ENCODE results near the gene KBTBD7.
"Not testable (repeated sequence)": the region's sequence is repeated elsewhere in the genome, so short reads cannot be mapped to it uniquely, and the experiment has no call there.

KBTBD7 gene

GRCh38 chr13:41196620-41197019 is 2.3 kb upstream of the KBTBD7 start:
- in situ Hi-C loops (cut with MboI; ENCODE audit: low sequenced_read_pairs) = no loop called here

GRCh38 chr13:41196011-41196410 is 1.6 kb upstream of the KBTBD7 start:
- in situ Hi-C loops (cut with MboI; ENCODE audit: low sequenced_read_pairs) = no loop called here

DNA sequence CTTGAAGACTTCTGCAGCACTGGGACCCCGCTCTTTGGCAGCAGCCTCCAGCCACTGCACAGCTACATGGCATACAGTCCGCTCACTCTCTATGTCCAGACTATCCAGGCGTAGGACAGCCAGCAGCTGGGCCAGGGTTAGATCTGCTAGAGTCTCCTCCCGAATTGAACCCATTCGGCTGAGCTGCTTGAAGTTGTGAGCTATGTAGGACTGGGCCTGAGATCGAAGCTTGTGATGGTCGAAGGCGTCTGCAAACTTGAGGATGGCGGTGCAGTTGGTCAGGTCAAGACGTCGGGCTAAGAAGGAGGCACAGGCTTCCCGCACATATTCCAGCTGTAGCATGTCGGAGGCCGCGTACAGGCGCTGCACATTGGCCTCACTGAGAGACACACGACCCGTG is 900 bp downstream of the KBTBD7 start:
- in situ Hi-C loops (cut with MboI; ENCODE audit: low sequenced_read_pairs) = no loop called here

GRCh38 chr13:41188584-41188983 is 5.8 kb downstream of the KBTBD7 start:
- in situ Hi-C loops (cut with MboI; ENCODE audit: low sequenced_read_pairs) = no loop called here

DNA sequence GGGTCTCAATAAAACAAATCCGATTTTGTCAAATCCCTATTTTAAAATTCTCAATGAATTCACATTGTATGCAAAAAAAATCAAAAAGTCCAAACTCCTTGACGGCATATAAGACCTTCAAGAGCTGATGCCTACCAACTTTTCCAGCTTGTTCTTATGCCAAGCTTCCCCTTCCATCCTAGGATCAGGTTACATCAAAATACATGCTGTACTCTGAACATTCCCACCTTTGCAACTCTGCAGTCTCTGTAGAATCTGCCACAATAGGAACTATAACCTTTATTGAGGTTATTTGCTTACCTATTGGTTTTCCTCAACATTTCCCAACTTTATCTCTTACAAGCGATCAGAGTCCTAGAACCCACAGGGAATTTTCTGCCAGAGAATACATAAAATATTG is 7.9 kb downstream of the KBTBD7 start:
- in situ Hi-C loops (cut with MboI; ENCODE audit: low sequenced_read_pairs) = no loop called here

DNA sequence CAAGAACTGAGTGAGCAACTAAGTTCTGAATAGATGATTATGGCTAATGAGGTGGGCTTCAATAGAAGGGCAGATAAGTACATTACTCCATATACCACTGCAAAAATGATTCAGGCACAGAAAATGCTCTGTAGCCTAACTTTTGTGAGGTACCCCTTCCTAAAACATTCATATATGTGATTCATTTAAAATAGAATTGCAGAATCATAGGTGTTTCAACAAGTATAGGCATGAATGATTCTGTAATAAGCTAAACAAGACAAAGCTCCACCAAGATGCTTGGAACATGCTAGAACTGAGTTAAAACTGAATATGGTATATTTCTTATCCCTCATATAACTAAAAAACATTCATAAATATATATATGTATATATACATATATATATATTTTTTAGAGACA is 12.1 kb downstream of the KBTBD7 start:
- in situ Hi-C loops (cut with MboI; ENCODE audit: low sequenced_read_pairs) = no loop called here

DNA sequence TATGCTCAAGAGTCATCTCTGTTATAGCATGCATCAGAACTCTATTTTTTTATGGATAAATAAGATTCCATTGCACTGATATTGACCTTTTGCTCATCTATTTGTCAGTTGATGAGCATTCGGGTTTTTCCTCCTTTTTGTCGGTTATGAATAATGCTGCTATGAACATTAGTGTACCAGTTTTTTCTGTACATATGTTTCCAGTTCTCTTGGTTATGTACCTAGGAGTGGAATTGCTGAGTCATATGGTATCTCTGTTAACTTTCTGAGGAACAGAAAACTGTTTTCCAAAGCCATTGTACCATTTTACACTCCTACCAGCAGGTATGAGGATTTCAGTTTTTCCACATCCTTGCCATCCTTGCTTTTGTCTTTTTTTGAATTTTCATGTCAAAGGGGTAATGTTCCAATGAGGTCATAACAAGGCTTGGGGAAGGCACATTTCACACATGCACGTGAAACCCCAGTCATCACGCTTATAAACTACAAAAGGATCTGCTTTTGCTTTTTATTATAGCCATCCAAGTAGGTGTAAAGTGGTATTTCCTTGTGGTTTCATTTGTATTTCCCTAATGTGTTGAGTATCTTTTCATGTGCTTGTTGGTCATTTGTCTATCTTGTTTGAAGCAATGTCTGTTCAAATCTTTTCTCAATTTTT is 14.6 kb downstream of the KBTBD7 start:
- in situ Hi-C loops (cut with MboI; ENCODE audit: low sequenced_read_pairs) = no loop called here

- in situ Hi-C loops (cut with MboI; ENCODE audit: low sequenced_read_pairs) = no loop called here
Observed at GRCh38 chr13:41178040-41178439, 16.3 kb downstream of the KBTBD7 start.

DNA sequence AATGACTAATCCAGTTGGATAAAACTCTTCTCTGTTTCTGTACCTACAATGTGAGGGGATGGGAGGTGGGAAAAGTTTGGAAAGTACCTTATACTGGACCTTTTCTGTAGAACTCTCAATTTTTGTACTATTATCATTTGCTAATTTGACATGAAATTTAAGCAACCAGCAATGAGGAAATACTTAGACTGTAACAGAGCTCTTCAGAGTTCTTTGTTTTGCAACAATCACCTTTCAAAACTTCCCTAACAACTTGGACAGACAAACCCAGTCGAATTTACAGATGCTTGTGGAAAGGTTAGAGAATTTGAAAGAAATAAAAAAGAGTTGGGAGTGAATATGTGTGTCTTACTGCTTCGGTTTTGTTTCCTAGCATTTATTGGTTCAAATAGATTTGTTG is 16.8 kb downstream of the KBTBD7 start:
- in situ Hi-C loops (cut with MboI; ENCODE audit: low sequenced_read_pairs) = no loop called here

- in situ Hi-C loops (cut with MboI; ENCODE audit: low sequenced_read_pairs) = not testable (repeated sequence)
Observed at GRCh38 chr13:41175576-41175975, 18.8 kb downstream of the KBTBD7 start.

DNA sequence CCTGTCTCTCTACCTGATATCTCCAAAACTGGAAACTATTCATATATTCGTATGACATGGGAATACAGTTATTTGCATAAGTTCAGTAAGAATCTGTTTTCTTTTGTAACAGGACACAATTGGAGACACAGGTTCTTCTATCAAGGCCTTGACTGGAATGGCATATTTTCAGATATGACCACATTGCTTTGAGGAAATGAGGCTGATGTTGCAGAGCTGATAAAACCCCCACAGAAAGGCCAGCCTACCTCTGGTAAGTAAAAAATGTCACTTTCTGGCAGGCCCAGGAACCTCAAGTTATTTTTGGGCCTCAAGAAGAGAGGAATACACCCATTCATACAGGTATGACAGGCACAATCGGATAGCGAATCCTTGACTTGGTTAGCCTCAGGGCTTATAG is 32.2 kb downstream of the KBTBD7 start:
- in situ Hi-C loops (cut with MboI; ENCODE audit: low sequenced_read_pairs) = no loop called here

- in situ Hi-C loops (cut with MboI; ENCODE audit: low sequenced_read_pairs) = no loop called here
Observed at GRCh38 chr13:41159174-41159573, 35.2 kb downstream of the KBTBD7 start.

- in situ Hi-C loops (cut with MboI; ENCODE audit: low sequenced_read_pairs) = no loop called here
Observed at GRCh38 chr13:41157048-41157717, 37.2 kb downstream of the KBTBD7 start.

DNA sequence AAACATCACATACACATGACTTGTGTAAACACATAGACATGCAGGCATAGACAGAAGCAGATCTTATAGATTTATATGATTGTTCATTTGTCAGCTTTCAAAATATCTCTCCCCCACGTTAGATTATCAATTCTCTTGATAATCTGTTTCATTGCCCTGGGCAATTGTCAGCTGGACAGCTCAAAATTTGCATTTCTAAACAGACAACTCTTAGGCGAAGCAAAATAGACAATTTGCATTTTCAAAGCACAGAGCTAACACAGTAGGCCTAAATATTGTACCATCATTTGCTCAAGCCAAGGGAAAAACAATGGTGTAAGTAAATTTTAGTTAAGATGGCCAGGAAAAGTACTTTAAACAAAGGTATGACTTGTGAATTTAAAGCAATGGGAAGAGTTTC is 37.7 kb downstream of the KBTBD7 start:
- in situ Hi-C loops (cut with MboI; ENCODE audit: low sequenced_read_pairs) = no loop called here

DNA sequence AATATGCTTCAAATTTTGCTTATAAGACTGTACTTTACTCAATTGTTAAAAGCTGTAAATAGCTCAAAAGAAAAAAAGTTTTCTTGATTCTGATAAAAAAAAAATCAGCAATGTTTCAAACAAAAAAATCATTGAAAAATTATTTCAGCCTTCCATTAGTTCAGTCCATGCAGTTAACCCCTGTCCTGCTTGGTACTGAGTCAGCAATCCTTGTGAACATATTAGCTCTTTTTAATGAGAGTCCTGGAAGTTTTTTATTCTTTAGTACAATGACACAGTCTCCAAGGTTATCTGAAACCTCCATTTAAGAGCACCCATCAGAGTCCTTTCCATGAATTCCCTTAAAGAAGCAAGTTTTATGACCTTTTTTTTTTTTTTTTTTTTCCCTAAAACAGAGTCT is 40.3 kb downstream of the KBTBD7 start:
- in situ Hi-C loops (cut with MboI; ENCODE audit: low sequenced_read_pairs) = no loop called here

DNA sequence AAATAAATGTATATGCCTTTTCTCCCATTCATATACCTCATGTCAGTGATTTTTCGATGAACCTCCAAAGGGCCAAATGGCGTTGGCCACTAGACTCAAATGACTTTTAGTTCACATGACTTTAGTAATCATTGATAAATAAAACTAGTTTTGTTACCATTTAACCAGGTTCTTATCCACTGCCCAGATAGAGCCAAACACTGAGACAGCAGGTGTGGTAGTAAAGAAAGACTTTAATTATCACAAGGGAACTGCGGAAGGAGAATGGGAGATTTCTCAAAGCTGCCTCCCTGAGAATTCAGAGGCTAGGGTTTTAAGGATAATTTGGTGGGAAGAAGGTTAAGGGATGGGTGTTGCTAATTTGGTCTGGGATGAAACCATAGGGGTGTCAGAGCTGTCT is 42.4 kb downstream of the KBTBD7 start:
- in situ Hi-C loops (cut with MboI; ENCODE audit: low sequenced_read_pairs) = no loop called here

- in situ Hi-C loops (cut with MboI; ENCODE audit: low sequenced_read_pairs) = no loop called here
Observed at GRCh38 chr13:41150058-41150457, 44.3 kb downstream of the KBTBD7 start.

DNA sequence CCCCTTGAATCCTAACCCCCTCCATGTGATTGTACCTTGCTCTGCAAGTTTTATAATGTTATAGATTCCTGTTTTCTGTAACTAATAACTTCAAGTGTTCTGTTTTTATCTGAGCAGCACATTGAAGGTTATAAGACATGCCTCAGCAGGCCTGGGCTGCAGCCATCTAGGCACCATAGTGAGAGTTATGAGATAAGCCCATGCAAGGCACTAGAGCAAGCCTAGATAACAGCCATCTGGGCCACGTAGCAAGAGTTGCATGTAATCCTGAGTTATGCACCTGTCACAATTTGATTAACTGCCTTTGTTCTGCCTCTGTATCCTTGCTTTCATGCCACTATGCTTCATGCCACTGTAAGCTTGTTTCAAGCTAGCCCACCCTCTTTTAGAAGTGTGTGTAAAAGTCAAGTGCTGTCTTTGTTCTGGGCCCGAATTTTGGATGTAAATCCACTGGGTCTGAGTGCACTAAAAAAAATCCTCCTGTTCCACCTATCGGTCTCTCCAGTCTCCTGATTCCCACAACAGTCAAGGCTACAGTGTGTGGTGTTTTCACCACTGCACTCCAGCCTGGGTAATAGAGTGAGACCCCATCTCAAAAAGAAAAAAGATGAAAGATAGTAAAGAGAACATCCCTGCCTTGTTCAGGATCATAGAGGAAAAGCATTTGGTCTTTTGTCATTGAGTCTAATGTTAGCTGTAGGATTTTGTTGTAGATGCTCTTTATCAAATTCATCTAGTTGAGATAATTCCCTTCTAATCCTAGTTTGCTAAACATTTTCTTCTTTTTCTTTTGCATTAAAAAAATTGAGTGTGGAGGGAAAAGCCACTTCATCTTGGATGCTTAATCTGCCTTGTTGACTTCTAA is 45.7 kb downstream of the KBTBD7 start:
- in situ Hi-C loops (cut with MboI; ENCODE audit: low sequenced_read_pairs) = no loop called here

- in situ Hi-C loops (cut with MboI; ENCODE audit: low sequenced_read_pairs) = no loop called here
Observed at GRCh38 chr13:41145136-41145908, 49.0 kb downstream of the KBTBD7 start.

DNA sequence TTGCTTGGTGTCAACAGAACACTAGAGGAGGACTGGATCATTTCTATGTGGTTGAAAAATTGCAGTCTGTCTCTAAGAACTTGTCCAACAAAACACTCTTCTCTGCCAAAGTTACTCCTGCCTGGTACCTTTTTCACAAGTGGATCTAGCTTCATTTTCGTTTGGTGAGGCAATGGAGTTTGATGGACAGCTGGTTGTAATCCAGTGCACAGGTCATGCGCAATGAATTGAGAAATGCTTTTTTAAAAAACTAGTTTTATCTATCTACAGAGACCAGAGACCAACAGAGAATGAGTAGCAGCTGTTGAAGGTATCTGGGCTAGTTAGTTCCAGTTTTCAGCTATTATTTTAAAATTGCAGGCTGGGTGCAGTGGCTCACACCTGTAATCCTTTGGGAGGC is 49.8 kb downstream of the KBTBD7 start:
- in situ Hi-C loops (cut with MboI; ENCODE audit: low sequenced_read_pairs) = no loop called here

Data from hTERT RPE-1 (cell line).